HG03060 (cell line): ENCODE results near the gene OPALIN.
"Not testable (repeated sequence)": the region's sequence is repeated elsewhere in the genome, so short reads cannot be mapped to it uniquely, and the experiment has no call there.

Experiments
- ATAC-seq: cut with Tn5 transposase; IDR thresholded peaks from one replicate; pipeline ENCODE4 v1.9.1; 2021; ENCODE audit warnings: low read depth, moderate number of reproducible peaks; ENCODE audit not compliant: unreplicated experiment

Gene OPALIN

GRCh38 chr10:96309628-96310320 lies 49.0 kb downstream of the OPALIN start:
- ATAC-seq, result no peak

GRCh38 chr10:96308854-96309253 lies 49.9 kb downstream of the OPALIN start:
- not testable (repeated sequence) for ATAC-seq

GRCh38 chr10:96306516-96306915 lies 52.3 kb downstream of the OPALIN start:
- ATAC-seq, result no peak

GRCh38 chr10:96305019-96305418 lies 53.8 kb downstream of the OPALIN start:
- no peak for ATAC-seq

- no peak for ATAC-seq
Observed at GRCh38 chr10:96304230-96304629, 54.6 kb downstream of the OPALIN start, which contains the start of gene DNTT. Gene DNTT, plus strand, starts transcription at chr10:96304434. Its CDS starts 64 bp downstream, at chr10:96304498.

- ATAC-seq, result no peak
Observed at GRCh38 chr10:96301616-96302015, 57.2 kb downstream of the OPALIN start.

GRCh38 chr10:96299383-96299782 lies 59.4 kb downstream of the OPALIN start:
- no peak for ATAC-seq

- ATAC-seq, result no peak
Observed at GRCh38 chr10:96298362-96298761, 60.4 kb downstream of the OPALIN start.

- ATAC-seq, result no peak
Observed at GRCh38 chr10:96297486-96297885, 61.3 kb downstream of the OPALIN start.

- no peak for ATAC-seq
Observed at GRCh38 chr10:96295475-96295874, 63.3 kb downstream of the OPALIN start.
